Measurements from ENCODE around the gene BTK.

- TF ChIP-seq CTCF (IDR thresholded peaks at IDR 0.05; ENCODE audit: insufficient read depth, low read depth, low read length) (no peak), EZH2 (IDR thresholded peaks at IDR 0.05; ENCODE audit: insufficient read depth, low read length) (no peak)
Observed at GRCh38 chrX:101349193-101349562, 36.8 kb downstream of the BTK start.
